HG03039 (cell line): Measurements from ENCODE around the gene NODAL.
"Not testable (repeated sequence)": the region's sequence is repeated elsewhere in the genome, so short reads cannot be mapped to it uniquely, and the experiment has no call there.

Source experiments
- ATAC-seq: cut with Tn5 transposase; IDR thresholded peaks from one replicate; pipeline ENCODE4 v1.9.1; 2021; ENCODE audit warnings: mild to moderate bottlenecking, moderate library complexity; ENCODE audit not compliant: unreplicated experiment

NODAL gene

DNA sequence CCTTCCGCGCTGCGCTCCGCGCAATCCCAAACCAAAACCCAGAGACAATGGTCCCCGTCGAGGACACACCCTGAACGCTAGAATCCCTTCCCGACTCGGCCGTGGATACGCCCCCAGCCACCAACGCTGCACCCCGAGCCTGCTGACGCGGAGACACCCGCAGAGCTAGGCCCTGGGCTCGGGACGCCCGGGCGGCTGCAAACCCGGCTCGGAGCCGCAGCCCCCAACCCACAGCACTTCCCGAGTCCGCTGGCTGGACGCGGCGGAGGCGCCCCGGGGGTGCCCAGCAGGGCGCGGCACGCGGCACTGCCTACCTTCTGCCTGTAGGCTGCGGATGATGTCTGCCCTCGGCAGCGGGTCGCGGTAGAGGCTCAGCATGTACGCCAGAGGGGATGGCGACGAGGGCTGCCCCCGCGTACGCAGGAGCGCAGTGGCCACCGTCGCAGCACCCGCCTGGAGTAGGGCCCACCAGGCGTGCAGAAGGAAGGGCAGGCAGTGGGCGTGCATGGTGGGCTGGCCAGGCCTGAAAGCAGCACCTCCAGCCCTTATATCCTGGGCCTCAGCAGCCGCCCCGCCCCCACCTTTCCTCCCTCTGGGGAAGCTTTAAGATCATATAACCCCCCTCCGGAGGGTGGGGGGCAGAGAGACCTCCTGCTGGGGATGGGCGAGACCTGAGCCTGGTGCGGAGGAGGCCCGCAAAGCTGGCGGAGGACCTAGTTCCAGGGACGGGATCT is at the start of gene NODAL:
NODAL (minus strand) TSS at position 521 of the 734 bp plus-strand sequence; CDS start at position 507, 14 bp downstream.
- no peak for ATAC-seq

GRCh38 chr10:70490142-70490541 is 48.7 kb upstream of the NODAL start:
- no peak for ATAC-seq

DNA sequence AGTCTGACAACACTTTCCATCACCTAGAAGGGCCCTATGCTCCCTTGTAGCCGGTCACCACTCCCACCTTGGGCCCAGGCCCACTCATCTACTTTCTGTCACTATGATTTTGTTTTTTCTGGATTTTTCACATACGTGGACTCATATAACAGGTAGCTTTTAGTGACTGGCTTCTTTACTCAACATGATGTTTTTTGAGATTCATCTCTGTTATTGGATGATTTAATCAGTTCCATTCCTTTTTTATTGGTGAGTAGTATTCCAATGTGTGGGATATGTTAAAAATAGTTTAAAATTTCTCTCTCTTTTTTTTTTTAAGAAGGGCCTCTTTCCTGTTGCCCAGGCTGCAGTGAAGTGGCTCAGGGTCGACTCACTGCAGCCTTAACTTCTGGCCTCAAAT is 46.3 kb upstream of the NODAL start:
- no peak for ATAC-seq

GRCh38 chr10:70483872-70484271 is 42.4 kb upstream of the NODAL start:
- ATAC-seq: not testable (repeated sequence)

- ATAC-seq: no peak
Measured at GRCh38 chr10:70482982-70483760, 41.7 kb upstream of the NODAL start.

- ATAC-seq: no peak
Measured at GRCh38 chr10:70481831-70482530, 40.5 kb upstream of the NODAL start.

GRCh38 chr10:70481105-70481504 is 39.6 kb upstream of the NODAL start:
- ATAC-seq: no peak

GRCh38 chr10:70480239-70480861 is 38.9 kb upstream of the NODAL start:
- no peak for ATAC-seq

DNA sequence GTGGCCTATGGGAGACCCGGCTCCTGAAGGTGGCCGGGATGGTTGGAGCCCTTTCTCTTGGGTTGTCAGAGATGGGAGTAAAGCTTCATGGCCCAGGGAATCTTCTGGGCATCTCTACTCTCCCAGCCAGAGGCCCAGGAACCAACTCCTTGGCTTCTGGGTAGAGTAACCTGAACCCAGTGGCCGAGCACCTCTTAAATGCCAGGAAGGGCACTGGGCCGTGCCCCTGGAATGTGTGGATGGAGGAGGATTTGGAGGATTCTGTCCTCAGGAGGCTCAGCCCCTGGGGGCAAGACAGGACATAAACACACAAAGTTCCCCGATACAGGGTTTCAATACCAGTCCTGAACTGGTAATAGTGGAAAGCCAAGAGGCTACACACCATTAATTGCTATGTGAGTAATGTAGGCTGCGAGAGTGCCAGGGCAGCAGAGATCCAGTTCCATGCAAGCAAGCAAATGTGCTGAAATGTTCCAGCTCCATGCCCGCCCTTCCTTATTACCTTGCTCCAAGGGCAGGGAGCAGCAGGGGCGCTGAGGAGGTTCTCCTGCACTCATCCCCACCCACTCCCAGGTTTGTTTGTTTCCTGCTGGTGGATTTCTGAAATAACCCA is 38.3 kb upstream of the NODAL start:
- no peak for ATAC-seq

DNA sequence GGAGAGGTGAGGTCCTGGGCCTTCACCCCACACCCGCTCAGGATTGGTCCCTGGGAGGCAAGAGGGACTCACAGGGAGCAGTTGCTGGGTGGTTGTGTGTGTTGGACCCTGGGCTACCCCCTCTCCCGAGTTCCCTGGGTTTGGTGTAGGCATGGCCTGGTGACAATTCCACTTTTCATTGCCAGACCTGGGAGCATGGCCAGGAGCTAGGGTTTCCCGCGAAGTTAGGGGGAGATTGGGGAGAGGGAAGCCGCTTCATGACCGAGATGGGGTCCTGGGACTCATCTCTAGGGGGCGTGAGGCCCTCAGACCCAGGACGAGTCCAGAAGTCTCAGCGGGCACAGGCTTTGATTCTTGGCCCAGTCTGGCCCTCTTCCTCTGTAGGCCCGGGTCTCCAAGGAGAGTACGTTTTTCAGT is 37.7 kb upstream of the NODAL start:
- no peak for ATAC-seq

- ATAC-seq: no peak
Measured at GRCh38 chr10:70478191-70479164, 37.0 kb upstream of the NODAL start, which contains the start of gene PALD1. Gene PALD1, plus strand, starts transcription at chr10:70478767. Its CDS starts 47,185 bp downstream, at chr10:70525952.

GRCh38 chr10:70477661-70478162 is 36.2 kb upstream of the NODAL start:
- ATAC-seq: no peak

DNA sequence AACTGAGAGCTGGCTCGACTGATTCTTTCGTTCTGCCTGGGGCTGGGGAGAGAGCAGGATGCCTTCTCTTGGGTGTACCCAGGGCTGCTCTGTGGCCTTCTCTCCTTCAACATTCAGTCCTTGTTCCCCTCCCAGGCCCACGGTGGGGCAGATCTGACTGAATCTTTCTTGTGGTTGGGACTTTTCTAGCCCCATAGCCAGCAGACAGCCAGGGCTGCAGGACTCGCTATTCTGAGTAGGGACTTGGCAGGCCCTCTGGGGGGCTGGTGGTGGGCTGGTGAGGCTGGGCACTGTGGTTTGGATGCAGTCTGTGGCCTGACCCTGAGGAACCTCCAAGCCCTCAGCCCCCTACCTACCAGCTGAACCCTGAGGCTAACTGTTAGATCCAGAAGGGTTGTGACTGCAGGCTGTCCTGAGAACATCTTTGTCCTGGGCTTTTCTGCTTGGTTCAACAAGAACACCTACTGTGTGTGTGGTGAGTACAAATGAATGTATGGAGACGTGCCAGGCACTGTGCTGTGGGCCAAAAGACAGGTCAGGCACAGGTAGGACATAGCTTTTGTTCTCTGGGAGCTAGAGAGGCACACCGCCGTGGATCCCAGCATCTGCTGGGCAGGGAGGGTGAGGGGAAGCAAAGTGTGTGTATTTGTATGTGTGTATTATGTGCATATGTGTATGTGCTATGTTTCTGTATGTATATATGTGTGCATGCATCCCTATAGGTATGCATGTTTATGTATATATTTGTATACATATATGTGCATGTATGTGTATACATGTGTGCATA is 35.0 kb upstream of the NODAL start:
- ATAC-seq: no peak

- no peak for ATAC-seq
Measured at GRCh38 chr10:70475661-70476060, 34.2 kb upstream of the NODAL start.

GRCh38 chr10:70474780-70475179 is 33.3 kb upstream of the NODAL start:
- no peak for ATAC-seq

DNA sequence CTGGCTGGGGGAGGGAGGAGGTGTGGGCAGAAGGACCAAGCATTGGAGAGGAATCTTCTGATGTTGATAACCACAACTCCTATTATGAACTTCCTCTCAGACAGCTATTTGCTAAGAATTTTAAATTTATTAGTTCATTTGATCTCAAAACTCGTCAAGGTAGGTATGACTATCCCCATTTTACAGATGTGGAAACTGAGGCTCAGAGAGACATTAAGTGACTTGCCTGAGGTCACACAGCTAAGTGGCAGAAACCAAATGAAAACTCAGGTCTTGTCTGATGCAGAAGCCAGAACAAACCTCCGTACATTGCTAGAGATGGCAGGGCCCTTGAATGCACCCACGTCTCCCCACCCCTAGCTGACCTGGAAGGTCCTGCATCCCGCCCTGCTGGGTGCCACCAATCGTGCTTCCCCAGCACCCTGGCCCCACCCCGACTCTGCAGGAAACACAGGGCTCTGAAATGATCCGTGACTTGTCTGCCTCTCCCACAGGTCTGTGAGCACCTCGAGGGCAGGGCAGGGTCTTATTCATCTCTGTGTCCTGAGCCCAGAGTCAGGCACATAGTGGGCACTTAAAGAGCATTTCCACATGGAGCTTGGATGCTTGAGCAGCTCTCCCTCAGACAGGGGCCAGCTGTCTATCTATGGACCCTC is 31.4 kb upstream of the NODAL start:
- ATAC-seq: no peak

DNA sequence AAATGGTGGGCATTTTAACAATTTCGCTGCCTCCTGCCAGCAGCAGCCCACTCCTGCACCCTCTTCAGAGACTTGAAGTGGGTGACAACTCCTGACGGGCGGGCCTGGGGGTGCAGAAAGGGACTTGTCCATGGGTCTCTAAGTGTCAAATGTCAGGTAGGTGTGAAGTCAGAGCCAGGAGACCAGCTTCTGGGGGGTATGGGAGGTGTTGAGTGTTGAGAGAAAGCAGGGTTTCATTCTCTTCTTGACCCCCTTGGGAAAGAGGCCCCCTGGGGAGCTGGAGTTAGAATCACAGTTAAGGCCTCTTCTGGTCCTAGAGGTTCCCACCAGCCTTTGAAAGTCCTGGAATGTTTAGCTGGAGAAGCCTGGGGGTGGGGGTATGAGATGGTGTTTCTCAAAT is 25.5 kb upstream of the NODAL start:
- no peak for ATAC-seq

DNA sequence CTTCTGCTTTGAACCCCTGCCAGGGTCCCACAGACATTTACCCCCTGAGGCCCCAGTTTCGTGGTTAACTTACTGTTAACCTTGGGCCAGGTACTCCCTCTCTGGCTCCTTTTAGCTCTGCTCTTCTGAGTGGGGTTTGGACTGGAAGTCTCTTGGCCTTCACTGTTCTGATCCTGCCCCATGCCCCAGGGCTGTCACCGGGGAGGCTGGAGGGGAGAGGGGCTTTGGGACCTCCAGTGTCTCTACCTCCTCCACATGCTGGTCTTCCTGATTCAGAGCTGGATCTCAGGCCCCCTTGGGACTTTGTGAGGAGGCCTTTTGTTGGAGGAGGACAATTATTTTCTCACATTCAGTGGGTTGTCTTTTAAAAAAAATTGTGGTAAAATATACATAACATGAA is 24.4 kb upstream of the NODAL start:
- ATAC-seq: no peak
